Stomach (tissue), 4 donors: ENCODE data around the gene RANBP10.

ENCODE experiments used
- EP300 ChIP-seq: sonication (generic); formaldehyde crosslinking; IDR thresholded peaks from one replicate; pipeline ENCODE4 v1.6.1; 2017; ENCODE audit warnings: antibody characterized with exemption
- POLR2A ChIP-seq, 4 donors: fragments of 450-650 bp; IDR thresholded peaks; one replicate each; pipeline ENCODE4 v1.6.1; 2016; ENCODE audit warnings: antibody characterized with exemption in 4 of 4, control low read depth in 2 of 4, mild to moderate bottlenecking in 1 of 4, moderate library complexity in 1 of 4
- POLR2AphosphoS5 ChIP-seq, 3 donors: sonication (generic); formaldehyde crosslinking; IDR thresholded peaks; one replicate each; pipeline ENCODE4 v1.6.1; 2016; ENCODE audit warnings: antibody characterized with exemption in 3 of 3
- TF ChIP-seq, protein P1 (sequence below), 7 experiments: fragments of 450-650 bp in 4 of 7; fragments of 200-600 bp in 3 of 7; sonication (generic) in 3 of 7; IDR thresholded peaks; one replicate each; pipeline ENCODE4 v1.5.1; 2016 to 2019; ENCODE audit warnings: antibody characterized with exemption in 7 of 7, control low read depth in 2 of 7, mild to moderate bottlenecking in 1 of 7

DNA sequence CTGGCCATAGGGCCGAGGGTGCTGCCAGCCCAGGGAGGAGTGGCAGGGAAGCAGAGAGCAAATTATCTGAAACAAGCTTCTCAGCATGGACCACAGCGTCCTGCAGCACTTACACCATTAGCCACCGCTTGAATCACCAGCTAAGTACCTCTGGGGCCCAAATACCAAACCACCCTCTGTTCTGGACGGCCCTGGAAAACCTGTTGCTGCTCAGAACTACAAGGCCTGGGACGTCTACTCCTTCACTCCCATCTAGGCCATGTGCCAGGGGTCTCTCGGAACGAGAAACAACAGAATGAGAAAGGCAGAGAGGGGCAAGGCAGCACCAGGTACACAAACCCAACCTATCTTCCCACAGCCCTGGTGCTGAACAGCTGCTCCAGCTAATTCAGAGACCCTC is 47.4 kb downstream of the RANBP10 start:
- TF ChIP-seq, protein P1, sequence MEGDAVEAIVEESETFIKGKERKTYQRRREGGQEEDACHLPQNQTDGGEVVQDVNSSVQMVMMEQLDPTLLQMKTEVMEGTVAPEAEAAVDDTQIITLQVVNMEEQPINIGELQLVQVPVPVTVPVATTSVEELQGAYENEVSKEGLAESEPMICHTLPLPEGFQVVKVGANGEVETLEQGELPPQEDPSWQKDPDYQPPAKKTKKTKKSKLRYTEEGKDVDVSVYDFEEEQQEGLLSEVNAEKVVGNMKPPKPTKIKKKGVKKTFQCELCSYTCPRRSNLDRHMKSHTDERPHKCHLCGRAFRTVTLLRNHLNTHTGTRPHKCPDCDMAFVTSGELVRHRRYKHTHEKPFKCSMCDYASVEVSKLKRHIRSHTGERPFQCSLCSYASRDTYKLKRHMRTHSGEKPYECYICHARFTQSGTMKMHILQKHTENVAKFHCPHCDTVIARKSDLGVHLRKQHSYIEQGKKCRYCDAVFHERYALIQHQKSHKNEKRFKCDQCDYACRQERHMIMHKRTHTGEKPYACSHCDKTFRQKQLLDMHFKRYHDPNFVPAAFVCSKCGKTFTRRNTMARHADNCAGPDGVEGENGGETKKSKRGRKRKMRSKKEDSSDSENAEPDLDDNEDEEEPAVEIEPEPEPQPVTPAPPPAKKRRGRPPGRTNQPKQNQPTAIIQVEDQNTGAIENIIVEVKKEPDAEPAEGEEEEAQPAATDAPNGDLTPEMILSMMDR (IDR thresholded peaks at IDR 0.05), result no peak
- TF ChIP-seq POLR2AphosphoS5 (IDR thresholded peaks at IDR 0.05) (no peak), POLR2A (IDR thresholded peaks at IDR 0.05) (no peak), EP300 (no peak)
